ENCODE results near the gene CHD6.

GRCh38 chr20:41592516-41593216 is 25.5 kb downstream of the CHD6 start:
- TF ChIP-seq CTCF (IDR thresholded peaks at IDR 0.05) (no peak), POLR2A (IDR thresholded peaks at IDR 0.05) (no peak)
